Left kidney (tissue), 2 donors: Measurements from ENCODE around the gene REEP1. TPM values are rescaled to one million over a fixed set of nuclear protein-coding genes. Genes with fewer than 3 reads are reported as not detected.

Source experiments
- DNase-seq: peaks from one replicate; pipeline ENCODE4 v3.0.0-alpha.2; 2013
- polyA plus RNA-seq: library from polyadenylated mRNA; unstranded; fragments of 120-200 nt; gene quantifications from one replicate; pipeline ENCODE4 v1.2.1, GENCODE V29; 2013; ENCODE audit not compliant: insufficient read length

The REEP1 gene
- polyA plus RNA-seq, 1 donor, result 3.5 TPM

- DNase-seq, result no peak
These were observed 141.5 kb downstream of the REEP1 start for GRCh38 chr2:86195808-86196387.

GRCh38 chr2:86195055-86195807 lies 142.2 kb downstream of the REEP1 start, which contains the start of gene IMMT:
Gene IMMT, minus strand, starts transcription at chr2:86195462. Its CDS starts 80 bp downstream, at chr2:86195382.
- DNase-seq, result peak; percentile 94

- no peak for DNase-seq
These were observed 142.7 kb downstream of the REEP1 start for GRCh38 chr2:86194751-86195054.

GRCh38 chr2:86193901-86194567 lies 143.4 kb downstream of the REEP1 start:
- no peak for DNase-seq

- DNase-seq, result no peak
These were observed 147.5 kb downstream of the REEP1 start for GRCh38 chr2:86189782-86190416.

- DNase-seq, result no peak
These were observed 151.0 kb downstream of the REEP1 start for GRCh38 chr2:86186431-86186830.

GRCh38 chr2:86185517-86186212 lies 151.8 kb downstream of the REEP1 start:
- DNase-seq, result no peak

- no peak for DNase-seq
These were observed 160.8 kb downstream of the REEP1 start for GRCh38 chr2:86176597-86176996.

- no peak for DNase-seq
These were observed 161.6 kb downstream of the REEP1 start for GRCh38 chr2:86175828-86176227.

- DNase-seq, result no peak
These were observed 163.0 kb downstream of the REEP1 start for GRCh38 chr2:86174445-86174844.

GRCh38 chr2:86172610-86173009 lies 164.8 kb downstream of the REEP1 start:
- DNase-seq, result no peak

- no peak for DNase-seq
These were observed 166.1 kb downstream of the REEP1 start for GRCh38 chr2:86171295-86171694.

- no peak for DNase-seq
These were observed 167.0 kb downstream of the REEP1 start for GRCh38 chr2:86170449-86170848.

Other genes starting within 250 kb of the REEP1 start
- gene POLR1A, start 231.7 kb downstream of the REEP1 start, polyA plus RNA-seq, result 24.7 TPM
- 182 TPM for gene PTCD3, start 231.4 kb downstream of the REEP1 start, polyA plus RNA-seq
- gene IMMT, start 142.2 kb downstream of the REEP1 start, polyA plus RNA-seq, result 120 TPM
- gene MRPL35, start 138.2 kb downstream of the REEP1 start, polyA plus RNA-seq, result 50.3 TPM
- 70.1 TPM for gene KDM3A, start 103.7 kb upstream of the REEP1 start, polyA plus RNA-seq
- 138 TPM for gene CHMP3, start 225.8 kb upstream of the REEP1 start, polyA plus RNA-seq